Neural progenitor cell (in vitro differentiated cells): ENCODE data around the gene TBX10. TPM values are rescaled to one million over a fixed set of nuclear protein-coding genes. Genes with fewer than 3 reads are reported as not detected.
A peak's percentile ranks its signal among the peaks of the same experiment; 100 is the strongest.

Source experiments
- DNase-seq: peaks from one replicate; pipeline ENCODE4 v3.0.0-alpha.2; 2016; ENCODE audit warnings: low spot score
- H2AFZ ChIP-seq: fragments of 200-600 bp; sonication (generic); replicated peaks from 2 replicates; pipeline ENCODE4 v1.6.1; 2016; ENCODE audit warnings: antibody characterized with exemption
- H3F3A ChIP-seq: fragments of 200-600 bp; sonication (generic); 2 replicates; pipeline ENCODE4 v1.6.1; 2016; ENCODE audit warnings: antibody characterized with exemption, low read depth
- H3K27ac ChIP-seq: fragments of 200-600 bp; sonication (generic); 2 replicates; pipeline ENCODE4 v1.5.1; 2016; ENCODE audit warnings: mild to moderate bottlenecking
- H3K27me3 ChIP-seq: fragments of 200-600 bp; sonication (generic); 2 replicates; pipeline ENCODE4 v1.6.1; 2016; ENCODE audit warnings: mild to moderate bottlenecking, moderate library complexity
- H3K36me3 ChIP-seq: fragments of 200-600 bp; sonication (generic); 2 replicates; pipeline ENCODE4 v1.5.1; 2016
- H3K4me1 ChIP-seq: fragments of 200-600 bp; sonication (generic); 2 replicates; pipeline ENCODE4 v1.6.1; 2016; ENCODE audit warnings: mixed run types
- H3K4me2 ChIP-seq: fragments of 200-600 bp; sonication (generic); 2 replicates; pipeline ENCODE4 v1.6.1; 2016
- H3K4me3 ChIP-seq: fragments of 200-600 bp; sonication (generic); 2 replicates; pipeline ENCODE4 v1.5.1; 2016
- H3K79me2 ChIP-seq: fragments of 200-600 bp; sonication (generic); 2 replicates; pipeline ENCODE4 v1.6.1; 2016; ENCODE audit warnings: low read depth
- H3K9ac ChIP-seq: fragments of 200-600 bp; sonication (generic); 2 replicates; pipeline ENCODE4 v1.6.1; 2016
- H3K9me3 ChIP-seq: fragments of 200-600 bp; sonication (generic); 2 replicates; pipeline ENCODE4 v1.5.1; 2016; ENCODE audit warnings: low read depth
- H4K20me1 ChIP-seq: fragments of 200-600 bp; sonication (generic); 2 replicates; pipeline ENCODE4 v1.6.1; 2016; ENCODE audit warnings: low read depth
- H3K27ac Mint-ChIP-seq: 3 replicates; pipeline ENCODE4 v1.8.0; 2021; ENCODE audit warnings: mixed read lengths
- H3K27me3 Mint-ChIP-seq: 2 replicates; pipeline ENCODE4 v1.8.0; 2022; ENCODE audit warnings: low read depth, mild to moderate bottlenecking, inconsistent platforms, moderate library complexity, mixed read lengths; ENCODE audit not compliant: insufficient read depth
- H3K36me3 Mint-ChIP-seq: 3 replicates; pipeline ENCODE4 v1.8.0; 2021; ENCODE audit warnings: mixed read lengths
- H3K4me1 Mint-ChIP-seq: 3 replicates; pipeline ENCODE4 v1.8.0; 2021; ENCODE audit warnings: mixed read lengths
- H3K4me3 Mint-ChIP-seq: 3 replicates; pipeline ENCODE4 v1.8.0; 2021; ENCODE audit warnings: mild to moderate bottlenecking, moderate library complexity, mixed read lengths
- H3K9me3 Mint-ChIP-seq: 3 replicates; pipeline ENCODE4 v1.8.0; 2020; ENCODE audit warnings: mixed read lengths
- CTCF ChIP-seq: fragments of 200-600 bp; sonication (generic); IDR thresholded peaks from 2 replicates; pipeline ENCODE4 v1.5.1; 2017; ENCODE audit warnings: antibody characterized with exemption, mild to moderate bottlenecking
- EZH2 ChIP-seq: fragments of 200-600 bp; sonication (generic); IDR thresholded peaks from 2 replicates; pipeline ENCODE4 v1.6.1; 2017; ENCODE audit warnings: antibody characterized with exemption, mild to moderate bottlenecking, moderate library complexity
- EZH2phosphoT487 ChIP-seq: fragments of 200-600 bp; sonication (generic); IDR thresholded peaks from 2 replicates; pipeline ENCODE4 v1.6.1; 2017; ENCODE audit warnings: antibody characterized with exemption
- total RNA-seq: library from RNA; depleted of rRNA; stranded (reverse); fragments of >200 nt; gene quantifications from 2 replicates; pipeline ENCODE4 v1.2.3, GENCODE V29; 2015; ENCODE audit warnings: low replicate concordance

Gene TBX10
- total RNA-seq, 1 donor from 2014 or later = not detected

- Mint-ChIP-seq H3K4me3 (no peak overlapping the region), H3K27me3 (peaks cover 6% of the 10 kb centered on the region), H3K36me3 (no peaks in the 10 kb centered on the region), H3K4me1 (peaks cover 14% of the 10 kb centered on the region), H3K9me3 (peaks cover 2% of the 10 kb centered on the region), H3K27ac (no peak overlapping the region)
- no peaks in the 10 kb centered on the region for H3K79me2 ChIP-seq
- H3K27me3 ChIP-seq = peaks cover 2% of the 10 kb centered on the region
- H3K4me1 ChIP-seq = peaks cover 8% of the 10 kb centered on the region
- no peak overlapping the region for H3K9ac ChIP-seq
- H3K36me3 ChIP-seq = no peaks in the 10 kb centered on the region
- no peaks in the 10 kb centered on the region for H4K20me1 ChIP-seq
- H3K27ac ChIP-seq = no peak overlapping the region
- no peaks in the 10 kb centered on the region for H3K9me3 ChIP-seq
- H2AFZ ChIP-seq = no peak overlapping the region
- H3K4me3 ChIP-seq = no peak overlapping the region
- no peak for TF ChIP-seq CTCF
- TF ChIP-seq EZH2phosphoT487 = no peak
- no peak for TF ChIP-seq EZH2
- peaks cover 20% of the 10 kb centered on the region for H3F3A ChIP-seq
- no peak for DNase-seq
- no peak overlapping the region for H3K4me2 ChIP-seq
Measured at GRCh38 chr11:67633758-67634365, 5.7 kb downstream of the TBX10 start.

GRCh38 chr11:67632982-67633755 is 6.4 kb downstream of the TBX10 start:
- no peak for DNase-seq
- peaks cover 27% of the 10 kb centered on the region for H3F3A ChIP-seq
- H3K4me1 Mint-ChIP-seq = peaks cover 14% of the 10 kb centered on the region
- no peaks in the 10 kb centered on the region for H3K9me3 ChIP-seq
- no peak overlapping the region for H3K4me3 Mint-ChIP-seq
- H3K79me2 ChIP-seq = no peaks in the 10 kb centered on the region
- no peaks in the 10 kb centered on the region for H3K27me3 ChIP-seq
- no peak overlapping the region for H3K4me3 ChIP-seq
- H3K27me3 Mint-ChIP-seq = peaks cover 6% of the 10 kb centered on the region
- H3K4me1 ChIP-seq = peaks cover 8% of the 10 kb centered on the region
- H3K9me3 Mint-ChIP-seq = peaks cover under 1% of the 10 kb centered on the region
- H3K36me3 Mint-ChIP-seq = no peaks in the 10 kb centered on the region
- H3K4me2 ChIP-seq = no peak overlapping the region
- H3K27ac ChIP-seq = no peak overlapping the region
- H3K9ac ChIP-seq = no peak overlapping the region
- no peak overlapping the region for H2AFZ ChIP-seq
- no peaks in the 10 kb centered on the region for H4K20me1 ChIP-seq
- H3K27ac Mint-ChIP-seq = no peak overlapping the region
- TF ChIP-seq EZH2 (no peak), EZH2phosphoT487 (no peak), CTCF (no peak)
- no peaks in the 10 kb centered on the region for H3K36me3 ChIP-seq

- Histone ChIP-seq H3K4me3 (no peak overlapping the region), H3K36me3 (no peaks in the 10 kb centered on the region), H3K27me3 (no peaks in the 10 kb centered on the region), H3K27ac (no peak overlapping the region), H3K9me3 (no peaks in the 10 kb centered on the region), H3F3A (peaks cover 35% of the 10 kb centered on the region), H3K79me2 (no peaks in the 10 kb centered on the region), H3K9ac (no peak overlapping the region), H2AFZ (no peak overlapping the region), H3K4me1 (peaks cover 8% of the 10 kb centered on the region), H3K4me2 (no peak overlapping the region), H4K20me1 (no peaks in the 10 kb centered on the region)
- TF ChIP-seq CTCF = no peak
- Mint-ChIP-seq H3K4me3 (peak overlapping the region; percentile 44), H3K36me3 (peaks cover under 1% of the 10 kb centered on the region), H3K27me3 (peaks cover 5% of the 10 kb centered on the region), H3K9me3 (no peaks in the 10 kb centered on the region), H3K27ac (peak overlapping the region; percentile 64), H3K4me1 (peaks cover 14% of the 10 kb centered on the region)
- no peak for DNase-seq
Measured at GRCh38 chr11:67632175-67632981, 7.2 kb downstream of the TBX10 start.
